ENCODE results near the gene GSN.

DNA sequence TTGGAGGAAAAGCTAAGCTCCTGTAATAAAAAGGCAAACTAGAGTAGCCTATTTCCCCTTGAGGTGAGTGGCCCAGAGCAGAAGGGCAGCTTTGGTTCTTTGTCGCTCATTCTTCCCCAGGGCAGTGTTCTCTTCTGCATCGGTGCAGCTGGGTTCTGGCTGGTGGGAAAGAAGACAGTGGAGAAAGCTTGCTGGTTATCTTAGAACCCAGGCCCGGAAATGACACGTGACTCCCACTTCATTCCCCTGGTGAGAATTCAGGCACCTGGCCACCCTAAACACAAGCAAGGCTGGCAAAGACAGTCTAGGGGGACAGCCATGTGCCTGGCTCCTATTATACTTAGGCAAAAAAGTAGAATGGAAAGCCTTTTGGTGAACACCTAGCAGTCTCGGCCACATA is 32.5 kb upstream of the GSN start:
- TF ChIP-seq POLR2A (IDR thresholded peaks at IDR 0.05), result no peak
- no peak for TF ChIP-seq EP300 (IDR thresholded peaks at IDR 0.05; ENCODE audit: low read depth)

All from transverse colon (tissue), 1 donor.